Measurements from ENCODE around the gene SPAG17. TPM values are rescaled to one million over a fixed set of nuclear protein-coding genes. Genes with fewer than 3 reads are reported as not detected.

SPAG17 gene
- polyA plus RNA-seq, 1 of the 3 experiments (the other 2 are of a cell fraction) = not detected

- H3K36me3 ChIP-seq (replicated peaks in 1 of 2; ENCODE audit: control insufficient read depth in 1 of 2, insufficient read depth in 2 of 2, low read length in 1 of 2) = no peaks in the 10 kb centered on the region
- no peak for DNase-seq
- no peaks in the 10 kb centered on the region for H3F3A ChIP-seq (replicated peaks; ENCODE audit: insufficient read depth)
- no peaks in the 10 kb centered on the region for H3K79me2 ChIP-seq (ENCODE audit: insufficient read depth)
- CTCF ChIA-PET = no interaction called here
- peaks cover 0 to 4% of the 10 kb centered on the region in 2 experiments; a peak in 1 of 4 replicates for H3K4me1 ChIP-seq (ENCODE audit: control insufficient read depth in 1 of 2, insufficient read depth in 2 of 2, low read depth in 1 of 2, low read length in 1 of 2)
- H3K27ac ChIP-seq (ENCODE audit: low read depth in 2 of 2, low read length in 1 of 2) = no peak overlapping the region
- H4K20me1 ChIP-seq (ENCODE audit: insufficient read depth) = no peaks in the 10 kb centered on the region
- no peak overlapping the region for H3K9ac ChIP-seq
- no peak overlapping the region for H3K4me2 ChIP-seq
- H3K4me3 ChIP-seq (ENCODE audit: low read depth in 2 of 2, low read length in 1 of 2) = no peak overlapping the region
- no peaks in the 10 kb centered on the region for H3K27me3 ChIP-seq (ENCODE audit: insufficient read depth)
- TF ChIP-seq ZBTB33 (IDR thresholded peaks at IDR 0.05; ENCODE audit: borderline replicate concordance, low read depth) (no peak), YY1 (IDR thresholded peaks at IDR 0.05; ENCODE audit: low read depth) (no peak), PBX3 (IDR thresholded peaks at IDR 0.05) (no peak)
- 5% methylated on average over 2 of the region's 2 CpGs for WGBS (ENCODE audit: low lambda C conversion rate)
- no peaks in the 10 kb centered on the region for H3K9me2 ChIP-seq
- POLR2A ChIA-PET = no interaction called here
- H3K9me3 ChIP-seq = no peaks in the 10 kb centered on the region
- peak overlapping the region; percentile 47; the same call in 1 of the 2 replicates for H2AFZ ChIP-seq (ENCODE audit: low read depth)
Observed at GRCh38 chr1:118042501-118042900, 142.5 kb downstream of the SPAG17 start.

- no peak for DNase-seq
- Histone ChIP-seq H3K4me2 (no peak overlapping the region), H3K9ac (no peak overlapping the region), H3F3A (replicated peaks; ENCODE audit: insufficient read depth) (no peaks in the 10 kb centered on the region), H3K9me2 (no peaks in the 10 kb centered on the region), H3K27ac (ENCODE audit: low read depth in 2 of 2, low read length in 1 of 2) (no peak overlapping the region), H3K4me3 (ENCODE audit: low read depth in 2 of 2, low read length in 1 of 2) (no peak overlapping the region), H2AFZ (ENCODE audit: low read depth) (no peak overlapping the region), H3K79me2 (ENCODE audit: insufficient read depth) (no peaks in the 10 kb centered on the region), H3K4me1 (ENCODE audit: control insufficient read depth in 1 of 2, insufficient read depth in 2 of 2, low read depth in 1 of 2, low read length in 1 of 2) (peaks cover 0 to 4% of the 10 kb centered on the region in 2 experiments; a peak in 1 of 4 replicates), H3K36me3 (replicated peaks in 1 of 2; ENCODE audit: control insufficient read depth in 1 of 2, insufficient read depth in 2 of 2, low read length in 1 of 2) (no peaks in the 10 kb centered on the region), H3K9me3 (no peaks in the 10 kb centered on the region), H3K27me3 (ENCODE audit: insufficient read depth) (no peaks in the 10 kb centered on the region; the same call in 1 of the 2 replicates), H4K20me1 (ENCODE audit: insufficient read depth) (no peaks in the 10 kb centered on the region)
- WGBS (ENCODE audit: low lambda C conversion rate) = 7% methylated on average over 3 of the region's 3 CpGs
- ChIA-PET CTCF (no interaction called here), POLR2A (no interaction called here)
- TF ChIP-seq IRF3 (IDR thresholded peaks at IDR 0.05; ENCODE audit: low read depth, low read length) (no peak), TEAD4 (IDR thresholded peaks at IDR 0.05; ENCODE audit: borderline replicate concordance, insufficient read depth) (no peak)
Observed at GRCh38 chr1:118039170-118039569, 145.9 kb downstream of the SPAG17 start.

- CTCF ChIA-PET = no interaction called here
- TF ChIP-seq RAD21 (IDR thresholded peaks at IDR 0.05; ENCODE audit: low read length) (no peak), TEAD4 (IDR thresholded peaks at IDR 0.05; ENCODE audit: borderline replicate concordance, insufficient read depth) (no peak), JUND (IDR thresholded peaks at IDR 0.05) (no peak), SIN3A (IDR thresholded peaks at IDR 0.05; ENCODE audit: borderline replicate concordance, low read depth, low read length) (no peak), POLR2AphosphoS5 (IDR thresholded peaks at IDR 0.05; ENCODE audit: low read depth, low read length) (no peak), GATA2 (CRISPR knock-in tag; IDR thresholded peaks at IDR 0.05) (no peak), NRF1 (IDR thresholded peaks at IDR 0.05; ENCODE audit: low read depth, low read length) (no peak), PBX3 (IDR thresholded peaks at IDR 0.05) (no peak), TAF1 (IDR thresholded peaks at IDR 0.05; ENCODE audit: borderline replicate concordance, low read depth, low read length) (no peak), FOSL2 (IDR thresholded peaks at IDR 0.05; ENCODE audit: borderline replicate concordance, low read depth) (no peak), MEF2A (IDR thresholded peaks at IDR 0.05; ENCODE audit: borderline replicate concordance, low read depth) (no peak), ZBTB33 (IDR thresholded peaks at IDR 0.05; ENCODE audit: borderline replicate concordance, low read depth) (no peak)
Observed at GRCh38 chr1:118032883-118033282, 152.1 kb downstream of the SPAG17 start.

More at GRCh38 chr1:118032883-118033282, 152.1 kb downstream of the SPAG17 start:
- Histone ChIP-seq H3K9ac (no peak overlapping the region), H3K4me3 (ENCODE audit: low read depth in 2 of 2, low read length in 1 of 2) (no peak overlapping the region), H3K27ac (ENCODE audit: low read depth in 2 of 2, low read length in 1 of 2) (no peak overlapping the region), H3K27me3 (ENCODE audit: insufficient read depth) (no peaks in the 10 kb centered on the region; the same call in 1 of the 2 replicates), H3K4me2 (no peak overlapping the region), H3K9me3 (no peaks in the 10 kb centered on the region), H3K36me3 (replicated peaks in 1 of 2; ENCODE audit: control insufficient read depth in 1 of 2, insufficient read depth in 2 of 2, low read length in 1 of 2) (no peaks in the 10 kb centered on the region), H3F3A (replicated peaks; ENCODE audit: insufficient read depth) (no peaks in the 10 kb centered on the region), H3K9me2 (no peaks in the 10 kb centered on the region), H4K20me1 (ENCODE audit: insufficient read depth) (no peaks in the 10 kb centered on the region), H3K79me2 (ENCODE audit: insufficient read depth) (no peaks in the 10 kb centered on the region), H2AFZ (ENCODE audit: low read depth) (no peak overlapping the region), H3K4me1 (ENCODE audit: control insufficient read depth in 1 of 2, insufficient read depth in 2 of 2, low read depth in 1 of 2, low read length in 1 of 2) (no peaks in the 10 kb centered on the region)
- POLR2A ChIA-PET = no interaction called here
- 0% methylated on average over 1 of the region's 1 CpG for WGBS (ENCODE audit: low lambda C conversion rate)
- no peak for DNase-seq
